Left renal cortex interstitium (tissue), 4 donors: ENCODE results near the gene SORCS3. TPM values are rescaled to one million over a fixed set of nuclear protein-coding genes. Genes with fewer than 3 reads are reported as not detected.

Source experiments
- DNase-seq, 4 donors: peaks; one replicate each; pipeline ENCODE4 v3.0.0-alpha.2; 2013; ENCODE audit warnings: low read depth in 4 of 4, low spot score in 2 of 4, missing footprints in 1 of 4
- polyA plus RNA-seq, 4 donors: library from polyadenylated mRNA; unstranded; fragments of 120-200 nt; gene quantifications; one replicate each; pipeline ENCODE4 v1.2.1, GENCODE V29; 2013; ENCODE audit not compliant: insufficient read length in 4 of 4

The SORCS3 gene
- polyA plus RNA-seq, 4 donors: 2.8 to 4.5 (median 3.8) TPM

DNA sequence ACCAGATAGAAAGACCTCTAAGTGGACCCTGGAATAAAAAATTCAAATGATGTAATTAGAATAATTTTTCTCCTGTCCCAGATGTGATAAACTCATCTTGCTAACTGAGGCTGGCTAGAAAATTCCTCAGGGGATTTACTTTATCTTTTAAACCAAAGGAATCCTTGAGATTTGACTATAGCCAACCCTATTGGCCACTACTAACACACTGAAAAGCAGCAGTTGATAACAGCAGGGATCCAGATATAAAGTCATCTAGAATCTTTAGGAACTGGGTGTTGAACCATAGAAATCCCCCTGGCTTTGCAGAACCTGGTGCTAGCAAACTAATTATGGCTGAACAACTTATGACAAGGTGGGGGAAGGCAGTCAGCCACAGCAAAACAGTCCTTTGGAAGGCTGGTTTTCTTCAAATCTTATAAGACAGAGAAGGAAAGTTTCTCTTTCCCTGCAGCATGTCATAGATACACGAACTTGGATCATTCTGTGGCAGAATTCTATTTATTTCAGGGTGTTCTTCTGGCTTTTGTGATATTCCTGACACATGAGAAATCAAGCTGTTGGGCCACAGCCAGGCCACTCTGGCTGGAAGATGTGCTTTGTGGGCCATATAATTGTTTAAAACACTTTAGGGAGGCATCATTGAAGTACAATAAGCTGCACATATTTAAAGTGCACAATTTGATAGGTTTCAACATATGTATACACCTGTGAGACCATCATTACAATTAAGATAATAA, 643.6 kb downstream of the SORCS3 start:
- DNase-seq: no peak

DNA sequence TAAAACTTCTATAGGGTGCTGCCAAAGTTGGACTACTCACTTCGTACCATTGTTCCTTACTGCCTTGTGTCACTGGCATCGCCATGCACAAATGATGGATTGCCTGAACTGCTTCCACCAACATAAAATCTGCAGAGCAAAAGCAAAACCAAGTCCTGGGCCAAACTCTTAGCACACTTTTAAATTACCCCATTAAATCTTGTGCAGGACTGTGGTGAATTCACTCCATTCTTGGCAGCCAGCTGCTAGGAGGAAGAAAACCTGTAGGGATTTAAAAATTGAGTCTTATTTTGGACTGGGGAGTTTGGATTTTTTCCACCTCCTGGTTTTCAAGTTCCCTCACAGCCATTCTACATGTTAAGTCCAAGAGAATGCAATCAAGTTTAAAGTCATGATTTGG, 646.9 kb downstream of the SORCS3 start:
- no peak for DNase-seq

DNA sequence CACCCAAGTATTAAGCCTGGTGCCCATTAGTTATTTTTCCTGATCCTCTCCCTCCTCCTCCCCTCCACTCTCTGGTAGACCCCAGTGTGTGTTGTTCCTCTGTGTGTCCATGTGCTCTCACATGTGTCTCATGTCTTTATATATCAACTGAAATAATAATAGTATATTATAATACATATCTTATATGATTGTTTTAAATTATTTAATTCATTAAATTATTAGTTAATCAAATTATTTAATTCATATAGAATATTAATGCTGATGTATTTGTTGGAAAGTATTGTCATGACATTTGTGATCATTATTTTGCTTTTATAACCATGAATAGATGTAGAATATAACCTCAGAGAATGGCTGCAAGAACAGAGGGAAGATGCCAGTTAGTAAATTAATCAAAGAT, 647.5 kb downstream of the SORCS3 start:
- DNase-seq: no peak

DNA sequence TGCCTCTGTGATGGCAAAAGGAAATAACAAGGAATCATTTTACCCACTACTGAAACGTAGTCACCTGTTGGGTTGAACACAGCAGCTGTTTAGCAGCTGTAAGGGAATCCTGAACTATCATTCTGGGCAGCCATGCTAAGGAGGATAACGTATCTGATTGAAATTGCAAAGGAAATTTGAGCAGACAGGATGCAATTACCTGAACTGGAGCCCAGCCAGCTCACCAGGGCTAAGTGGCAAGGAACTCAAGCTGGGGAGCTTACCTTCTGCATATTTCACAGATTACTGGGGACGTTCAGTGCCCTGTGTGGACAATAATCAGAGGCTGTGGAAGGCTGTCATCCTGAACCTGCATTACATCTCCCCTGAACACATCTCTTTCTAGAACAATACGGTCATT, 650.5 kb downstream of the SORCS3 start:
- DNase-seq: peak in 2 of 4 donors; percentile 14 to 28

DNA sequence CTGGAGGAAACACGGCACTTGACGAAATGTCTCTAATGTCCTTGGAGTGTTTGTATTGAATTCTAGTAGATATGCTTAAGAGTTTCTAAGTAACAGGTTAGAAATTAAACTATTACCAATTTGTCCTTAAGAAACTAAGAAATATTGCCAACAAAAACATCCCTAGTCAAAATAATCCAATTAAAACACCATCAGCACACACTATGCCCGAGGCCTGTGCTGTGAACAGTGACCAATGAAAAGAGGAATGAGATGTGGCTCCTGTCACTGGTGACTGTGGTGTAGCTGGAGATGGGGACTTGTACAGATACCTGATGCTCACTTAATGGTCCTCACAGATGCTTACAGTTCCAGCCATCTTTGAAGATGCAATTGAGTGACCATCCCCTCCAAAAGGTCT, 651.1 kb downstream of the SORCS3 start:
- no peak for DNase-seq
